SKM-1 (cell line): Measurements from ENCODE around the gene DLL1.

ENCODE experiments used
- DNase-seq: peaks from one replicate; lab custom pipeline; 2025; ENCODE audit not compliant: unreplicated experiment; lab: John Stamatoyannopoulos, UW

DLL1 gene

GRCh38 chr6:170295510-170296422, 4.9 kb upstream of the DLL1 start:
- no peak for DNase-seq

DNA sequence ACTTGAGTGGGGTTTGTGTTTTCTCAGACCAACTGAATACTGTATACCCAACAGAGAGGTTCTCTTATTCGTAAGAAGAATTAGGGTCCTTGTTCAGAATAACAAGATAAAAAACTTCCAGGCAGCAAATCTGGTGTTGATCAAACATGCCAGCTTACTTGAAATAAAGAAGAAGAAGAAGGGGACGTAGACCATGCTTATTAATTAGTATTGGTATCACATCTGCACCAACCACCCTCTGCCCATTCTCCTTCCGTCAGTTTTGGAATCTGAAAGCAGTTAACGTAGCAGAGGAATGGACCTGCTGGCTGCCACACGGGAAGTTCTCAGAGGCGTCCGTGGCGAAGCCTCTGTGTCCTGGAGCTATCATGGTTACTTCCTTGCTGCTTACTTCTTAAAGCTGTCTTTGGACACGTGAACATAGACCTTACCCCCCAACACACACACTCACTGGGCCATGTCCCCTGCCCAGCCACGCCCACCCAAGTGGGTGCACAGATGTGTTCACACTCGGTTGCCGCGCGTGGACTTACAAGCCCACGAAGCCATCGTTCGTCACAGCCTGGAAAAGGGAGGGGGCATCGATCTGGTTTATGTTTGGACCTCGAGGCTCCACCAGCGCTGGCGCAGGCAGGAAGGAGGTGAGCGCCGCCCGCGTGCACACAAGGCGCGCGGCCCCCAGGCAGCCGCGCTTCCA, 4.1 kb upstream of the DLL1 start:
- no peak for DNase-seq

DNA sequence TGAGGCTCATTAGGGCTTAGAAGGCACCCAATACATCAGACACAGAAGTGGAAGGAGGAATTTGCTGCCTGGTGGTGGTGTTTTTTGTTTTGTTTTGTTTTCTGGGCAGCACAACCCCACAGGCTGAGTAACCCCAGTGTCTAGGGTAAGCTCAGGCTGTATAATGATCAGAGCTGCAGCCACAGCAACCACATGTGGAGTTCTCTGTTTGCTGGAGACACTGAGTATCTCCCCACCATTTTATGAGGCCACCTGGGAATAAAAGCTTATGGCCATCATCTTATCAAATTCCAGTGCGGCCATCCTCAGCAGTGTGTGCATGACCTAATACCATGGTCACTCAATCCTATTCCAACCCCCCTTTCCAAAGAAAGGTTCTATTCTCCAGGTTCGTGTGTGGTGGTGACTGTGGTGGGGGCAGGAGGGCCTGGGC, 3.4 kb upstream of the DLL1 start:
- DNase-seq: no peak

- no peak for DNase-seq
Observed at GRCh38 chr6:170293341-170294231, 2.7 kb upstream of the DLL1 start.

DNA sequence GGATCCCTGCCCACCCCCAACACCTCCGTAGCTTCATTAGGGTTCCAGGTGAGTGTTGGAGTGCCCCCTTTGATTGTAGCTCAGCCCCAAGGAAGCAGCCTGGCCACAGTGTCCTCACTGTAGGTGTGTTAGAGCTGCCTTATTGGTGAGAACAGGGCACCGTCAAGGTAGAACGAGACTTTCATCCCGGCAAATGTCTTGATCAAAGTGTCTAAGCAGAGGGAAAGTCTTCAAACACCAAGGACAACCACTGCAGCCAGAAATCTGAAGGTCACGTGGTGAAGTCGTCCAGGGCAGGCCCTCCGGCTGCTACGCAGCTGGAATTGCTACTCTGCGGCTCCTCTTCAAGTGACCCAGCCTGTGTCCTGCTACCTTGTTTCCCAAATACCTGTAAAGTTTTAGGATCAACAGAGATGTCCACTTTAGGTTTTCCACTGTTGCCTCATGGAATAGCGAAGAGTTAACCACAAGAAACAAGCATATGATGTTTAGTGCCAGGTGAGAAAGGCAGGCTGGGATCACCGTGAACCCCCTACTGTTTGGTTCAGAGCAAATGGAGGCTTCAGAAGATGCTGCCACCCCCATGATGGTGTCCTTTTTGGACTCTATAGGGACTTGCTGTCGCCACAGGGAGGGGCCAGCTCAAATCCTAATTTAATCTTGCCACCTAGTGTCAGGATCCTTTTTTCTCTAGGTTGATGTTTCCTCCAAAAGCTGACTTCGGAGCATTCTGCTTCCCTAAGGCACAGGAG, 1.7 kb upstream of the DLL1 start:
- no peak for DNase-seq

DNA sequence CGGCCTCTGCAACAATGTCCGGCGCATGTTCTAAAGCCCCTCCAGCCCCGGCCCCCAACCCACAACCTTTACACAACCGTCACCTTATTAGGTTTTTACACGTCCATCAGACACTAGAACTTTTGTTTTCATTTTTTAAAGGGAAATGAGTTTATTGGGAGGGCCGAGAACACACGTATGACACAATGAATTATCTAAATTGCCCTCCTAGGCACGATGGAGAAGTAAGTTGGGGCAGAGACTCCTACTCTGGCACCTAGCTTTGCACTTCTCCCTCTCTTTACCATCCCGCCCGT, 1.2 kb upstream of the DLL1 start:
- DNase-seq: no peak

- DNase-seq: no peak
Observed at GRCh38 chr6:170291271-170292110, 613 bp upstream of the DLL1 start.

DNA sequence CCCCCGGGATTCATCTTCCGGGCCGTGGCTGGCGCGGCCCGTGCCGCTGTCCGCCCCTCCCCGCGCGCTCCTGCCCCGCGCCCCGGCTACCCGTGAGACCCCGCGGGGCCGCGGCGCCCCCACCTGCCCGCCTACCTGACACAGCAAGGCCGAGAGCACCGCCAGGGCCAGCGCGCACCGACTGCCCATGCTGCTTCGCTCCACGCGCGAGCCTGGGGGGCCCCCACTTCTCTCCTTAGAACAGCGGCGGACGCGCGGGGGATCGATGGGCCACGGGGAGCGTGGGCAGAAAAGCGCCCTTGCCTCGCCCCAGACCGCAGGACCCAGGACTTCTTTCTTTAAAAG, 955 bp downstream of the DLL1 start:
- DNase-seq: no peak

DNA sequence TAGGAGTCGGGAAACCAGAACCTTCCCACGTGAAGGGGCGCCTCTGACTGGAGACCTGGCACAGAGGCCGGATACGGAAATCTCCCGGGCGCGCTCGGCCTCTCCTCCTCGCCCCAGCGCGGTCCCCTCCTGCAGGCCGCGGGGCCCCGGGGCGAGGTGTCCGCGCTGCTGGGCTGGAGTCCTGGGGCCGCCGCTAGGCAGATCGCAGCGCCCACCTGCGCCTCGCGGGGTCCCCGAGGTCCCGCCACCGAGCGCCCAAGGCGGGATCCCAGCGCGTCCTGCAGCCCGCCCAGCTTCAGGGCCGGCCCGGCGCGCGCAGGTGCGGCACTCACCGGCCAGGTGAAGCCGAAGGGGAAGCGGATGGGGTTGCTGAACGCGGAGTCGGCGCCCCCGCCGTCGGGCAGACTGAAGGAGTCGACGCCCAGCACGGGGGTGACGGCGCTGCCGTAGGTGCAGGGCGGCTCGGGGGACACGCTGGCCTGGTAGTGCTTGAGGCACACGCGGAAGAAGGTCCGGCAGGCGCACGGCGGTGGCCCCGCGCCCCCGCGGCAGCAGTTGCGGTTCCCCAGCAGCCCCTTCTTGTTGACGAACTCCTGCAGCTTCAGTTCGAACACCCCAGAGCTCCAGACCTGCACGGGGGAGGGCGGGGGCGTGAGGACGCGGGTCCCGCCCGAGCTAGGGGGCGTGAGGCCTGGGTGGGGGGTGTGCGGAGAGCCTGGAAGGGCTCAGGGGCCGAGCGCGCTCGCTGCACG, 1.5 kb downstream of the DLL1 start:
- DNase-seq: no peak

DNA sequence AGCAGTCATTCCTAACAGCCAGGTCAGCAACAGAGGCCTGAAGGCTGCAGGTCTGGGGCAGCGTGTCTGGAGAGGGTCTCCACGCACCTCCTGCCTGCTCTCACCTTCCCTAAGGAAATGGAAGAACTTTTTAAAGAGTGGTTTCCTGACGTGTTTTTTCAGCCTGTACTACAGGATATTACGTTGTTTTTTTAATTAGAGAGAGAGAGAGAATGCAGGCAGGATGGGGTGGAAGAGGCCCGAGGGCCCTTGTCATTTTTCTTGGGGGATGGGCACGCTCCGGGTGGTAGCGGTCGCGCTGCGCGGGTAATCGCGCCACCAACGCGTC, 2.1 kb downstream of the DLL1 start:
- DNase-seq: no peak

DNA sequence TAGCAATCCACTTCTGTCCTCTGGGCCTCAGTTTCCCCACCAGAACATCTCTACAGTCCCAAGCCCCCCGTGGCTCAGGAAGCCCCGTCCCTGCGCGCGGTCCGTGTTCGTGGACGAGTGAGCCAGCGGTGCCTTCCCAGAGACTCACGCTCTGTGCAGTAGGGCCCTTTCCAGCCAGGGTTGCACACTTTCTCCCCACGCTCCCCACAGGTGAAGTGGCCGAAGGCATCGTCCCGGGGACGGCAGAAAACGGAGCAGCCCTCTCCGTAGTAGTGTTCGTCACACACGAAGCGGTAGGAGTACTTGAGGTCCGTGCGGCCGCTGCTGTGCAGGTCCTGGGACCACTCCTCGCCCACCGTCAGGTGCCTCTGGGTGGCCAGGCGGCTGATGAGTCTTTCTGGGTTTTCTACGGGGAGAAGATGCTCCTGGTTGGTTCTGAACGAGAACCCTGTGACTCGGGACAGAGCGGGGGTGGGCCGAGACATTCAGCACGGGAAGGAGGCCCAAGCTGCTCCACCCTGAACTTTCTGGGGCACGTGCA, 2.7 kb downstream of the DLL1 start:
- DNase-seq: no peak

- DNase-seq: no peak
Observed at GRCh38 chr6:170287371-170287876, 3.5 kb downstream of the DLL1 start.

GRCh38 chr6:170286934-170287265, 4.0 kb downstream of the DLL1 start:
- DNase-seq: no peak

DNA sequence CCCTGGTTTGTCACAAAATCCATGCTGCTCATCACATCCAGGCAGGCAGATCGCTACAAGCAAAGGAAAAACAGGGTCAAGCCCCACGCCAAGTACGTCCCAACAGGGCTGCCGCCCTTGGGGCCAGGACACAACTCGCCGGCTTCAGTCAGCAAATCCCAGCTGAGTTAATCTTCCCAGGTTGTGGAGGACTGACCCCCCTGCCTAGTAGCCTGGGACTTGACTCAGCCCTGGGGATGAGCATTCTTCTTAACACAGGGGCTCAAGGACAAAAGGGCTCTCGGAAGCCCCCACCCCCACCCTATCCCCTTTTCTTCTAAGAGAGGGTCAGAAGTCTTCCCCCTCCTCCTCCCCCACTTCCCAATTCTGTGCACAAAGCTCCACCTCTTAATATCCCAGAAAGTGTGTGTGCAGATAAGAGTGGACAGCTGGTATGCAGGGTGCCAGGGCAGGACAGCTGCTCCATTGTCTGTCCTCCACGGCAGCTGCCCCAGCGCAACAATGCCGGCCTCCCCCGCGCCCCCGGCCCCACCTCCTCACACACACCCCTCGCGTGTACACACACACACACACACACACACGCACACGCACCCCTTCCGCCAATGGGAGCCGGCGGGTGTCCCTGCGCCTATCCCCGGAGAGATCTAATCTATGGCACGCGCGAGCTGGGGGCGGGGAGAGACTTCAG, 4.5 kb downstream of the DLL1 start:
- no peak for DNase-seq

- DNase-seq: no peak
Observed at GRCh38 chr6:170285482-170285881, 5.4 kb downstream of the DLL1 start.

DNA sequence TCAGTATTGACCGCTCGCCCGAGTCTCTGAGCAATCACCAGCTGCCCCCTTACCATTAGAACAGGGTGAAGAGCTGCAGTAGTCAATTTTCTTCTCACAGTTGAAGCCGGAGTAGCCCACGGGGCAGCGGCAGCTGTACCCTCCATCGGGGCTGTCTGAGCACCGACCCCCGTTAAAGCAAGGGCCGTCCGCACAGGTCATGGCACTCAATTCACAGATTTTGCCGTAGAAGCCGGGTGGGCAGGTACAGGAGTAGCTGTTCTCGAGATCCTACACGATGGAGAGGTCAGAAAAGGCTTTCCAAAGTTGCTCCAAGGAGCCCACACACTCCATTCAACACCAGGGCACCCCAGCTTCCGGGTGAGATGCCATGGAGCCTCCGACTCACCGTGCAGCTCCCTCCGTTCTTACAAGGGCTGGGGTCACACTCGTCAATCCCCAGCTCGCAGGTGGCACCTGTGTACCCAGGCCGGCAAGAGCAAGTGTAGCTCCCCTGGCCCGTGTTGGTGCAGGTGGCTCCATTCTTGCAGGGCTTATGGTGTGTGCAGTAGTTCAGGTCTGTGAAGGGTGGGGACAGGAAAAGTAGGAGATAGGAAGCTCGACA, 5.9 kb downstream of the DLL1 start:
- no peak for DNase-seq

DNA sequence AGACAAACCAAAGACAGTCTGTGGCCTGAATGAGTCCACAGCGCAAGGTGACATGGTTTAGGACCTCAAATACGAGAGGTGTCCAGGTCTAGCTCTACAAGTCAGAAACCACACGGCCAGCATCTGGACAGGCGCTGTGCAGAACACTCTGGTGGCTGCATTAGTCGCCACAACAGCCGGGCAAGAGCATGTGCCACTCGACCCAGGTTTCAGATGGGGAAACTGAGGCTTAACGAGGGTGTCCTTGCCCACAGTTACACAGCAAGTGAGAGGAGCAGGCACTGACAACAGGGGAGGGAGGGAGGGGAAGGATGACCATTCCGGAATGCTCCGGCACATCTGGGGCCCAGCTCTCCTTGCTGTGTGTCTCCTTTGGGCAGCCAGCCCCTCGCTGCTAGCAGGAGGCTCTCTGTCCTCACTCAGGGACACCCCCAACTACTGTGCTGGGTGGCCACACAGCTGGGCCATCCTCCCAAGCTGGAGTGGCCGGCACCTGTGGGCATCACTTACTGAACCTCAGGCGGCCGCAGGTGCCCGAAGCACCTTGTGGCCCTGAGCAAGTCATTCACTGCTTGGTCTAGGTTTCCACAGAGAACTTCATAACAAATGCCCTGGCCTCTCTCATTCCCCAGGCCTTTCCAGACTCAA, 6.6 kb downstream of the DLL1 start:
- DNase-seq: no peak
